Spleen (tissue), 11 donors: Measurements from ENCODE around the gene FUT1. TPM values are rescaled to one million over a fixed set of nuclear protein-coding genes. Genes with fewer than 3 reads are reported as not detected.

Source experiments
- DNase-seq: peaks from one replicate; pipeline ENCODE4 v3.0.0-alpha.2; 2020
- H3K27ac ChIP-seq, 8 donors: fragments of 200-600 bp; sonication (generic) in 7 of 8; 1 replicate in 4 of 8; 2 replicates in 4 of 8; pipeline versions ENCODE4 v1.5.0 to v1.8.0; 2016 to 2021; ENCODE audit warnings: inconsistent platforms in 4 of 8, mild to moderate bottlenecking in 4 of 8, moderate library complexity in 1 of 8
- H3K27me3 ChIP-seq, 7 donors: fragments of 200-600 bp; sonication (generic) in 6 of 7; replicated peaks in 1 of 7; 1 replicate in 4 of 7; 2 replicates in 3 of 7; pipeline versions ENCODE4 v1.5.0 to v1.8.0; 2016 to 2021; ENCODE audit warnings: inconsistent platforms in 3 of 7, mild to moderate bottlenecking in 1 of 7
- H3K36me3 ChIP-seq, 6 donors: fragments of 200-600 bp; sonication (generic) in 5 of 6; 1 replicate in 4 of 6; 2 replicates in 2 of 6; pipeline versions ENCODE4 v1.5.0 to v1.8.0; 2016 to 2021; ENCODE audit warnings: inconsistent platforms in 2 of 6
- H3K4me1 ChIP-seq, 6 donors: fragments of 200-600 bp; sonication (generic) in 5 of 6; 1 replicate in 3 of 6; 2 replicates in 3 of 6; pipeline versions ENCODE4 v1.5.0 to v1.8.0; 2016 to 2021; ENCODE audit warnings: inconsistent platforms in 3 of 6
- H3K4me3 ChIP-seq, 8 donors: fragments of 200-600 bp; sonication (generic) in 7 of 8; 1 replicate in 4 of 8; 2 replicates in 4 of 8; pipeline versions ENCODE4 v1.5.0 to v1.8.0; 2016 to 2021; ENCODE audit warnings: inconsistent platforms in 4 of 8, mild to moderate bottlenecking in 4 of 8, moderate library complexity in 2 of 8
- H3K9me3 ChIP-seq, 8 donors: fragments of 200-600 bp; sonication (generic) in 7 of 8; 1 replicate in 4 of 8; 2 replicates in 4 of 8; pipeline versions ENCODE4 v1.5.0 to v1.8.0; 2016 to 2021; ENCODE audit warnings: inconsistent platforms in 4 of 8
- POLR2A ChIP-seq, 3 donors: fragments of 450-650 bp; IDR thresholded peaks; one replicate each; pipeline ENCODE4 v1.5.1; 2017; ENCODE audit warnings: antibody characterized with exemption in 3 of 3, mild to moderate bottlenecking in 1 of 3
- POLR2AphosphoS5 ChIP-seq, 3 donors: sonication (generic); formaldehyde crosslinking; IDR thresholded peaks; one replicate each; pipeline ENCODE4 v1.5.1; 2017; ENCODE audit warnings: antibody characterized with exemption in 3 of 3
- WGBS, 5 donors: extraction: QIAGEN DNeasy Blood & Tissue Kit in 3 of 5; methylation state at CpG; one replicate each; pipeline versions ENCODE4 v1.1.5 to v1.1.7; 2013 to 2018; 5-methylcytosine and 5-hydroxymethylcytosine counted together
- intact Hi-C: fragments of 100-400 bp; cut with DNase I; formaldehyde crosslinking; loops from one replicate; pipeline ENCODE4 v1.15.0; 2023; ENCODE audit warnings: low total_unique reads
- polyA plus RNA-seq, 3 donors: library from polyadenylated mRNA; stranded (reverse); fragments of 200-250 nt; gene quantifications; one replicate each; pipeline ENCODE4 v1.2.1, GENCODE V29; 2013
- total RNA-seq, 7 donors: library from RNA; depleted of rRNA in 3 of 7; stranded (reverse); fragments of >200 nt in 3 of 7; fragmentation: NEBNext Ultra II Directional in 4 of 7; extraction: Animal tissue kit (Norgen Biotek cat#: 25700) in 4 of 7; gene quantifications; one replicate each; pipeline versions ENCODE4 v1.1.0 to v1.2.1, GENCODE V29; 2016 to 2021
- TF ChIP-seq, protein P1 (sequence below), 11 experiments: fragments of 200-600 bp in 7 of 11; fragments of 450-650 bp in 4 of 11; sonication (generic) in 4 of 11; IDR thresholded peaks in 8 of 11; conservative IDR thresholded peaks in 3 of 11; 1 replicate in 7 of 11; 2 replicates in 4 of 11; pipeline versions ENCODE4 v1.4.0 to v1.8.0; 2016 to 2021; ENCODE audit warnings: antibody characterized with exemption in 11 of 11, inconsistent platforms in 4 of 11, mild to moderate bottlenecking in 1 of 11
- donor health status: healthy with polysubstance abuse.
- donor health status: DM: no; HTN: no; CAD: no; lungs with moderate emphysema.
- donor health status: DM: no; HTN: no; CAD: no.
- donor health status: Bipolar disorder and iron deficiency.
- donor health status: healthy.
- donor health status: DM: no; HTN: no; CAD: no.
- donor health status: DM: yes; HTN: yes; CAD: no.

The FUT1 gene
- total and polyA plus RNA-seq, 10 donors, result 1.0 to 22.9 (median 8.7) TPM

DNA sequence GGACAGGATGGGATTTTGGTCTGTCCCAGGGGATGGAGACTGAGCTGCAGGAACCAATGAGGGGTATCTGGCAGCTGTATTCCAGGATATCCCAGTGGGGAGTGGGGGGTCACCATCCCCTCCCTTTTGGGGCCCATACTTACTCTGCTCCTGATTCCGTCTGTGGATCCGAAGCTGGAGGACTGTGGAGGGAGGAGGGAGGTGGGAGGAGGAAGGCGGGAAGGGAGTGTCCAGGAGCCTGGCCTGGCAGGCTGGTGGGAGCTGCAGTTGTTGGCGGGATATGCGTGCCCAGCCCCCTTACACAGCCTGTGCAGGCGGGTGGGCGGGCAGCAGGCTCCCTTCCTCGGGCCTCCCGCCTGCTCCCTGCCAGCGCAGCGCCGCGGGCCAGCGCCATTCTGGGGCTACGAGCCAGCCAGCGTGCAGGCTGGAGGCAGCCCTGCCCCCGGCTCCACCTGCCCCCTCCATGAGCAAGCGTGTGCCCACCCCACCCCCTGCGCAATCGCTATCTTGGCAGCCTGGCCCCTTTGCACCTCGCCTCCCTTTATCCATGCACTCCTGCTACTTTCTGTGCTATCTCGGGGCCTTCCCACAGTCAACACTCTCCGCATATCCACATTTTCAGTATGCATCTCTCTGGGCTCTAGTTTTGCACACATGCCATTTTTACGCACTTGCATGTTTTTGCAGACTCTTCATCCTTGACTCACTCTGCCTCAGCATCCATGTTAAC is 35.7 kb downstream of the FUT1 start:
- DNase-seq, result peak; percentile 81
- intact Hi-C loops, result no loop called here
- Histone ChIP-seq H3K4me1 (peaks cover 16 to 88% (median 59%) of the 10 kb centered on the region in 6 donors), H3K9me3 (no peaks in the 10 kb centered on the region), H3K36me3 (peaks cover 0 to 8% (median 0%) of the 10 kb centered on the region in 6 donors), H3K27ac (peak overlapping the region; percentile 15 to 88 (median 86)), H3K4me3 (peak overlapping the region in 2 of 8 donors; percentile 13 to 24), H3K27me3 (no peaks in the 10 kb centered on the region)
- whole genome bisulfite sequencing, 5 donors, result 34 to 72% (median 53%) methylated on average over 18 to 24 of the region's 24 CpGs
- TF ChIP-seq POLR2A (IDR thresholded peaks at IDR 0.05) (no peak), POLR2AphosphoS5 (IDR thresholded peaks at IDR 0.05) (peak in 2 of 3 donors; percentile 64 to 70)
- TF ChIP-seq, protein P1, sequence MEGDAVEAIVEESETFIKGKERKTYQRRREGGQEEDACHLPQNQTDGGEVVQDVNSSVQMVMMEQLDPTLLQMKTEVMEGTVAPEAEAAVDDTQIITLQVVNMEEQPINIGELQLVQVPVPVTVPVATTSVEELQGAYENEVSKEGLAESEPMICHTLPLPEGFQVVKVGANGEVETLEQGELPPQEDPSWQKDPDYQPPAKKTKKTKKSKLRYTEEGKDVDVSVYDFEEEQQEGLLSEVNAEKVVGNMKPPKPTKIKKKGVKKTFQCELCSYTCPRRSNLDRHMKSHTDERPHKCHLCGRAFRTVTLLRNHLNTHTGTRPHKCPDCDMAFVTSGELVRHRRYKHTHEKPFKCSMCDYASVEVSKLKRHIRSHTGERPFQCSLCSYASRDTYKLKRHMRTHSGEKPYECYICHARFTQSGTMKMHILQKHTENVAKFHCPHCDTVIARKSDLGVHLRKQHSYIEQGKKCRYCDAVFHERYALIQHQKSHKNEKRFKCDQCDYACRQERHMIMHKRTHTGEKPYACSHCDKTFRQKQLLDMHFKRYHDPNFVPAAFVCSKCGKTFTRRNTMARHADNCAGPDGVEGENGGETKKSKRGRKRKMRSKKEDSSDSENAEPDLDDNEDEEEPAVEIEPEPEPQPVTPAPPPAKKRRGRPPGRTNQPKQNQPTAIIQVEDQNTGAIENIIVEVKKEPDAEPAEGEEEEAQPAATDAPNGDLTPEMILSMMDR (IDR thresholded peaks at IDR 0.05 in 8 of 11, conservative IDR thresholded peaks at IDR 0.05 in 3 of 11), result no peak

- TF ChIP-seq, protein P1 (IDR thresholded peaks at IDR 0.05 in 8 of 11, conservative IDR thresholded peaks at IDR 0.05 in 3 of 11), result no peak
- no peak for TF ChIP-seq POLR2A (IDR thresholded peaks at IDR 0.05)
- no peak for TF ChIP-seq POLR2AphosphoS5 (IDR thresholded peaks at IDR 0.05)
- H3K27ac ChIP-seq, result peak overlapping the region in 7 of 8 donors; percentile 36 to 88 (median 86)
Measured at GRCh38 chr19:48715681-48716171, 36.7 kb downstream of the FUT1 start.

GRCh38 chr19:48714759-48715675 is 37.4 kb downstream of the FUT1 start:
- H3K27me3 ChIP-seq, result no peaks in the 10 kb centered on the region
- no peaks in the 10 kb centered on the region for H3K36me3 ChIP-seq
- 55 to 64% (median 59%) methylated on average over 25 to 26 of the region's 26 CpGs for WGBS, 5 donors
- TF ChIP-seq POLR2A (IDR thresholded peaks at IDR 0.05) (no peak), POLR2AphosphoS5 (IDR thresholded peaks at IDR 0.05) (no peak)
- TF ChIP-seq, protein P1 (IDR thresholded peaks at IDR 0.05 in 8 of 11, conservative IDR thresholded peaks at IDR 0.05 in 3 of 11), result no peak
- H3K9me3 ChIP-seq, result peaks cover 0 to 5% (median 0%) of the 10 kb centered on the region in 8 donors
- H3K4me3 ChIP-seq, result peak overlapping the region; percentile 25 to 78 (median 66)
- peak overlapping the region; percentile 55 to 88 (median 86) for H3K27ac ChIP-seq
- intact Hi-C loops, result no loop called here
- H3K4me1 ChIP-seq, result peaks cover 16 to 71% (median 44%) of the 10 kb centered on the region in 6 donors
- no peak for DNase-seq

More at GRCh38 chr19:48715681-48716171, 36.7 kb downstream of the FUT1 start:
- Histone ChIP-seq H3K4me1 (peaks cover 16 to 78% (median 49%) of the 10 kb centered on the region in 6 donors), H3K36me3 (no peaks in the 10 kb centered on the region), H3K9me3 (peaks cover 0 to 5% (median 0%) of the 10 kb centered on the region in 8 donors), H3K27me3 (no peaks in the 10 kb centered on the region), H3K4me3 (peak overlapping the region in 4 of 8 donors; percentile 56 to 75 (median 72))
- DNase-seq, result no peak
- intact Hi-C loops, result no loop called here
- WGBS, 5 donors, result 62 to 84% (median 77%) methylated on average over 15 to 19 of the region's 19 CpGs
